Measurements from ENCODE around the gene ATP2C2. TPM values are rescaled to one million over a fixed set of nuclear protein-coding genes. Genes with fewer than 3 reads are reported as not detected.
A peak's percentile ranks its signal among the peaks of the same experiment; 100 is the strongest.
"Not testable (repeated sequence)": the region's sequence is repeated elsewhere in the genome, so short reads cannot be mapped to it uniquely, and the experiment has no call there.

ATP2C2 gene
- total and polyA plus RNA-seq, 2 experiments from 2014 or later = 2.1 TPM

DNA sequence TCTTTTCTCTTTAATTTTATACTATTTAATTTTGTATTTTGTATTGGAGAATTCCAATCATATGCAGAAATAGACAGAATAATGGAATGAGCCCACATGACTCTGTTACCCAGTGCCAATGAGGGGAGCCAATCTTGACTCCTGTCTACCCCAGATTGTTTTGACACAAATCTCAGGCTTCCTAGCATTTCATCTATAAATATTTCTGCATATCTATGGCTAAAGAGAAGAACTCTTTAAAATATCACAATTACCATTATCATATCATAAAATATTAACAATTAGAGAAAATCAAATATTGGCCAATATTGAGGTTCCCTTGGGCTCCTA is 23.7 kb downstream of the ATP2C2 start:
- Histone ChIP-seq H3K4me1 (ENCODE audit: insufficient read depth) (no peaks in the 10 kb centered on the region; the same call in 1 of the 2 replicates), H3K79me2 (replicated peaks; ENCODE audit: insufficient read depth) (no peaks in the 10 kb centered on the region), H2AFZ (no peak overlapping the region), H3F3A (replicated peaks; ENCODE audit: low read depth) (no peaks in the 10 kb centered on the region), H3K27me3 (ENCODE audit: insufficient read depth) (no peaks in the 10 kb centered on the region), H3K27ac (ENCODE audit: low read depth) (no peak overlapping the region), H3K4me3 (no peak overlapping the region), H3K9me2 (ENCODE audit: insufficient read depth) (no peaks in the 10 kb centered on the region), H3K36me3 (ENCODE audit: insufficient read depth) (no peaks in the 10 kb centered on the region), H4K20me1 (replicated peaks; ENCODE audit: insufficient read depth) (no peaks in the 10 kb centered on the region), H3K4me2 (no peak overlapping the region)
- Mint-ChIP-seq H3K9me3 (no peaks in the 10 kb centered on the region), H3K4me1 (peaks cover 12% of the 10 kb centered on the region), H3K36me3 (ENCODE audit: low read depth) (no peaks in the 10 kb centered on the region), H3K27ac (no peak overlapping the region), H3K4me3 (no peak overlapping the region), H3K27me3 (ENCODE audit: insufficient read depth, low read depth, poor library complexity) (peaks cover 10% of the 10 kb centered on the region)
- DNase-seq (ENCODE audit: low spot score) (no peak), ATAC-seq (no peak)
- TF ChIP-seq REST (IDR thresholded peaks at IDR 0.05; ENCODE audit: unreplicated experiment) (no peak), ZNF462 (CRISPR knock-in tag; IDR thresholded peaks at IDR 0.05) (no peak)

DNA sequence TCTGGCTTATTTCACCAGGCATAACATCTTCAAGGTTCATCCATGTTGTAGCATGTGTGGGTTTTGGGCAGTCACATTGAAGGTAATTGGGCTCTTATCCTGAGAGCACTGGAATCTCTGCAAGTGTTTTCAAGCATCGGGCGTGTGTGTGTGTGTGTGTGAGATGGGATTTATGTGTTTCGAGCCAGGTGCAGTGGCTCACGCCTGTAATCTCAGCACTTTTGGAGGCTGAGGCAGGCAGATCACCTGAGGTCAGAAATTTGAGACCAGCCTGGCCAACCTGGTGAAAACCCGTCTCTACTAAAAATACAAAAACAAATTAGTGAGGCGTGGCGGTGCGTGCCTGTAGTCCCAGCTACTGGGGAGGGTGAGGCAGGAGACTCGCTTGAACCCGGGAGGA is 27.7 kb downstream of the ATP2C2 start:
- not testable (repeated sequence) for H3K27ac ChIP-seq (ENCODE audit: low read depth); H3K4me1 ChIP-seq (ENCODE audit: insufficient read depth); H4K20me1 ChIP-seq (replicated peaks; ENCODE audit: insufficient read depth); H3K36me3 Mint-ChIP-seq (ENCODE audit: low read depth); DNase-seq (ENCODE audit: low spot score); H3K36me3 ChIP-seq (ENCODE audit: insufficient read depth); H3K27ac Mint-ChIP-seq; H3K4me3 Mint-ChIP-seq; H3K79me2 ChIP-seq (replicated peaks; ENCODE audit: insufficient read depth); H3F3A ChIP-seq (replicated peaks; ENCODE audit: low read depth); ATAC-seq; H3K9me2 ChIP-seq (ENCODE audit: insufficient read depth); H3K4me3 ChIP-seq; H3K9me3 Mint-ChIP-seq; H3K27me3 Mint-ChIP-seq (ENCODE audit: insufficient read depth, low read depth, poor library complexity); H2AFZ ChIP-seq; H3K27me3 ChIP-seq (ENCODE audit: insufficient read depth)
- H3K4me1 Mint-ChIP-seq = peaks cover 16% of the 10 kb centered on the region
- 0 out of 2 replicates have a peak overlapping the region, but pooled peaks have one; percentile 32 for H3K4me2 ChIP-seq
